NAMALWA (cell line): Measurements from ENCODE around the gene FAM133A.

Experiments used
- DNase-seq: peaks from one replicate; pipeline ENCODE4 v3.0.0-alpha.2; 2015; ENCODE audit warnings: low spot score

Gene FAM133A

DNA sequence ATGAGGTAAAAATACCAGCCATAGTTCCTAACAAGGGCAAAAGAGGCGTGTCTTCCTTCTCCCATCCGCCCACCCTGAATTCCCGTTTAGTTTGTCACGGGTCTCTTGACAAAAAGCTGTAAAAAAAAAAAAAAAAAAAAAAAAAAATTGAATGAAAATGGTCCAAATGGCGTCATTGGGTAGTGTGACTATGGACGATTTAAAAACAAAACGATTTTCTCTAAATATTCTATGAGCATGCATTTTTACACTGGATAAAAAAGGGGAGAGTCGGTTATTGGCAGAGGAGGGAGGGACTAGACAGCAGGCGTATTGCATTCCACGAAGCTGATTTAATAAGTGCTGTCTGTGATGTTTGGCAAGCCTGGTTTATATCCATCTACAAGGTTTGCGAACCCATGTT, at the start of gene FAM133A:
Gene FAM133A, plus strand, starts transcription at position 338 of the 403 bp plus-strand sequence. CDS start 35,214 bp downstream, outside the sequence.
- DNase-seq: no peak

DNA sequence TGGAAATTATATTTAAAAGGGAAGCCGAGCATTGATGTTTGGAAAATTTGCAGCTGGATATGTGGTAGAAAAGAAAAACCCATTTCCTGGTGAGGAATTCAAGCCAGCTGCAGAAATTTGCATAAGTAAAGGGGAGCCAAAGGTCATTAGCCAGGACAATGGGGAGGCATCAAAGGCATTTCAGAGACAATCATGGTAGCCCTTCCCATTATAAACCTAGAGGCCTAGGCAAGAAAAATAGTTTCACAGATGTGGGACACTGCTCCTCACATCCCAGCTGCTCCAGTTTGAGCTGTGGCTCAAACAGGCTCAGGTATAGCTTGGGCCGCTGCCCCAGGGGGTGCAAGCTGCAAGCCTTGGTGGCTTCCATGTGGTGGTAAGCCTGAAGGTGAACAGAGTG, 36.4 kb upstream of the FAM133A start:
- no peak for DNase-seq

DNA sequence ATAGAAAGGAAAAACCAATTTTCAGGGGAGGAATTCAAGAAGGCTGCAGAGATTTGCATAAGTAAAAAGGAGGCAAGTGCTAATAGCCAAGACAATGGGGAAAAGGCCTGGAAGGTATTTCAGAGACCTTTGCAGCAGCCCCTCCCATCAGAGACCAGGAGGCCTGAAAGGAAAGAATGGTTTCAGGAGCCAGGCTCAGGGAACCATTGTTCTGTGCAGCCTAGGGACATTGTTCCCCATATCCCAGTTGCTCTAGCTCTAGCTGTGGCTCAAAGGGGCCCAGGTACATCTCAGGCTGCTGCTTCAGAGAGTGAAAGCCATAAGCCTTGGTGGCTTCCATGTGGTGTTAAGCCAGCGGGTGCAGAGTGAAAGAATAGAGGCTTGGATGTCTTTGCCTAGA, 24.6 kb upstream of the FAM133A start:
- no peak for DNase-seq

DNA sequence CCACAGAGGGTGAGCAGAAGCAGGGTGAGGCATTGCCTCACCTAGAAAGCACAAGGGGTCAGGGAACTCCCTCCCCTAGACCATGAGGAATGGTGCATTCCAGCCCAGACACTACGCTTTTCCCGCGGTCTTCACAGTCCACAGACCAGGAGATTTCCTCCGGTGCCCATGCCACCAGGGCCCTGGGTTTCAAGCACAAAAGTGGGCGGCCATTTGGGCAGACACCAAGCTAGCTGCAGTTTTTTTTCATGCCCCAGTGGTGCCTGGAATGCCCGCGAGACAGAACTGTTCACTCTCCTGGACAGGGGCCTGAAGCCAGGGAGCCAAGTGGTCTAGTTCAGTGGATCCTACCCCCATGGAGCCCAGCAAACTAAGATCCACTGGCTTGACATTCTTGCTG, 13.4 kb upstream of the FAM133A start:
- no peak for DNase-seq

DNA sequence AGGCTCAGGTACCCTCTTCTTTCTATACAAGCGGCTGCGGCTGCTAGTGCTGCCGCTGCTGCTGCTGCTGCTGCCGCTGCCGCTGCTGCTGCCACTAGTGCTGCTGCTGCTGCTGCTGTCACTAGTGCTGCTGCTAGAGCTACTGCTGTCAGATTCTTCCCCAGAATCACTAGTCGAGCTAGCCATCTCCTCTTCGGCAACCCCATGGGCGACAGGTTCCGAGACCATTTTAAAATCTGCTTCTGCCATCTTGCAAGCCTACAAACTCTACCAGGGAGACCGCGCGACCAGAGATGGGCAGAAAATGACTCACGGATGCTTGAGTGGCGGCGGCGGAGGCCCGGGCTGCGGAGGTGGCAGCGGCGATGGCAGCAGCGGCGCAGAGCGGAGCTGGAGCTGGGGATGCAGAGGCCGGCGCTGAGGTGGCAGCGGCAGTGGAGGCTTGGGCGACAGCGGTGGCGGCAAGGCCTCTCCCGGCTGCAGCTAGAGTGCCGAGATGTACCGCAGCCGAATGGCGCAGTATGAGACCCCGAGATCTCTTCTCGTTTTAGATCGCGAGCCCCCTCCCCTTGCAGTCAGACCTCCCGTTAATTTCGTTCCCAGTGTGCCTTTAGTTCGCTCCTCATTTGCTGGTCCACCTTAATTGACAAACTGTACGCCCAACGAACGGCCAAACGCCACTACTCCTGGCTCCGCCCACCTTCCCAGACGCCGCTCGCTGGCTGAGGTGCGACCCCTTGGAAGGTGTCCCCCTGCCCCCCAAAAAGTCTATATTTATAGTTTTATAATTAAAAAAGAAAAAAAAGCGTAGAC, 744 bp upstream of the FAM133A start, which contains the start of gene NAP1L3:
Gene NAP1L3, minus strand, starts transcription at position 523 of the 813 bp plus-strand sequence. Its CDS starts 274 bp downstream, at position 249.
- DNase-seq: no peak

DNA sequence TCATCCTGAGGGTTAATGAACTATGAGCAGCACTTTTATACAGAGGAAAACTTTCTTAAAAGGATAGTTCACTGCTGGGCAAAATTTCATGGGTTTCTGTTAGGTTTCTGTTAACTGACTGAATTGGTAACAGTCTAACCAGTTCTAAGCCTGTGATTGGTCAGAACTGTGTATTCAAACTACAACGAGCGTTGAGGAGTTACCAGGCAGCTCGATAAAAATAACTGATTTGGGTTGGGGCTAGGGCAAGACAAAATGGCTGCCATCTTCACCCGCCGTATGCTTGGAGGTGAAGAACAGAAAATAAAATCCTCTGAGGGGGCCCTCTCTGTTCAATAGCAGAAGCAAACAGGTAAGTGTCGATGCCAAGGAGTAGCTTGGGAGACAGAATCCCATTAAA, 22.0 kb downstream of the FAM133A start:
- DNase-seq: no peak

DNA sequence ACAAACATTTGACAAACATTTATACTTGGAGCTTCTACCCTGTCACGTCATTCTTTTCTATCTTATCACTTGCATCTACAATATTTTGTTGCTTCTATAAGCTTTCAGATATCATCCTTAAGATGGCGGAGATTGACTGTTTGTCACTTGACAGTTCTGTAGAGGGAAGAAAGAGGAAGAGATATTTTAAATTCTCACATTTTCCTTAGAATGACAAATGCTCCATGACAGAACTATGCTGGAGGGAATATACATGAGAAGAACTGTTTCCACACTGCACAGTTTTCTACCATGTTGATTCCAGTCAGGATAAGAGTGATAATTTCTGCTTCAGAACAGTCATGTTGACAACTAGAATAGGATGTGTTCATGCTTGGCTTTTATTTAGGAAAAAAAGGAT, 29.7 kb downstream of the FAM133A start:
- no peak for DNase-seq

- no peak for DNase-seq
Measured at GRCh38 chrX:93711076-93711475, 37.1 kb downstream of the FAM133A start.

DNA sequence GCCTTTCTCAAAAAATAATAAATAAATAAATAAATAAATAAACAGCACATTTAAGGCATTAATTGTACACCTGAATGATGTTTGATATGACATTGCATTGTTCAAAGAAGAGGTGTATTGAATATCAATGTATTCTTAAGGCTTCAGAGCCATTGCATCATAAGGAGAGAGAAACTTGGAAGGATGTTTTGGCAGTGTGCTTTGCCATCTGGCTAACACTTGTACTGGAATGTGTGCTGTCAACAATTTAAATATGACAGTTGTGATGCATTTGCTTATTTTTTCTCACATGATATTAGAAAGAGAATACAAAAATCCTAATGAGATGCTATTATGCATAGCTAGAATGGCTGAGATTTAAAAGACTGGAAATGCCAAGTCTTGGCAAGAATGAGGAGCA, 67.8 kb downstream of the FAM133A start:
- no peak for DNase-seq

GRCh38 chrX:93760163-93760562, 86.2 kb downstream of the FAM133A start:
- DNase-seq: no peak
